ENCODE results near the gene ANKRD33B.

The ANKRD33B gene

DNA sequence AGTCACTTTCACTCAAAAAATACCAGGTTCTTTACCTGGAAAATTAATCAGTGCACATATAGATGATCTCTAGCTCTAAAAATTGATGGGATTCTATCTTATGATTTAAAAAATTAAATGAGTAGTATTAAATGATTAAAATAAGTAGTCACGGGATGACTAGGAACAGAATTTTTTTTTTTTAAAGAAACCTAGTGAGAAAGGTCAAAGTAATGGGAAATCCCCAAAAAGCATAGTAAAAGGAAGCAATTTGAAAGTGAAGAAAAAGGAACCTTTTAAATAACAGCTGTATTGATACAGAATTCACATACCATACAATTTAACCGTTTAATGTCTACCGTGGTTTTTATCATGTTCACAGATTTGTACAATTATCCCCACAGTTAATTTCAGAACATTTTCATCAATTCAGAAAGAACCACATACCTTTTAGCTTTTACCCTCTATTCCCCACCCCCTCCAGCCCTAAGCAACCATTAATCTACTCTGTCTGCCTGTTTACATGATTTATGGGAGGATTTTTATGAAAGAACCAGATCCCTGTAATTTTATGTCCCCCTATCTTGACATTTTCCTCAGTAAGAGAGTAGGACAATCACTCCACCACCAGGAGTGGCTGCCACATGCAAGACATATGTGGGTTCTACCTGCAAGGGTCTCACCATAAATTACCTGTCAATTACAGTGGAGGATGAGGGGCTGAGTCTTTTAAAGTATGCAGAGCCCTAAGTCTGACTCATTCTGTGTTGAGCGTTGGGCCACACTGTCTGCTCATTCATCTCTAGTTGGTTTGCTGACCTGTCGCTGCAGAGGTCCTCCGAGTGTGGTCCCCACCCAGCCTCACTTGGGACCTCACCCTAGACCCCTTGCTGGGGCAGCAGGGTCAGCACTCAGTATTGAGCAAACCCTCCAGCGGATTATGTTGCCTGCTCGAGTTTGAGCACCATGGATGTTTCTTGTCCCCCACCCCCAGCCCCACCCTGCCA is 16.0 kb downstream of the ANKRD33B start:
- DNase-seq (ENCODE audit: low read depth) = no peak

DNA sequence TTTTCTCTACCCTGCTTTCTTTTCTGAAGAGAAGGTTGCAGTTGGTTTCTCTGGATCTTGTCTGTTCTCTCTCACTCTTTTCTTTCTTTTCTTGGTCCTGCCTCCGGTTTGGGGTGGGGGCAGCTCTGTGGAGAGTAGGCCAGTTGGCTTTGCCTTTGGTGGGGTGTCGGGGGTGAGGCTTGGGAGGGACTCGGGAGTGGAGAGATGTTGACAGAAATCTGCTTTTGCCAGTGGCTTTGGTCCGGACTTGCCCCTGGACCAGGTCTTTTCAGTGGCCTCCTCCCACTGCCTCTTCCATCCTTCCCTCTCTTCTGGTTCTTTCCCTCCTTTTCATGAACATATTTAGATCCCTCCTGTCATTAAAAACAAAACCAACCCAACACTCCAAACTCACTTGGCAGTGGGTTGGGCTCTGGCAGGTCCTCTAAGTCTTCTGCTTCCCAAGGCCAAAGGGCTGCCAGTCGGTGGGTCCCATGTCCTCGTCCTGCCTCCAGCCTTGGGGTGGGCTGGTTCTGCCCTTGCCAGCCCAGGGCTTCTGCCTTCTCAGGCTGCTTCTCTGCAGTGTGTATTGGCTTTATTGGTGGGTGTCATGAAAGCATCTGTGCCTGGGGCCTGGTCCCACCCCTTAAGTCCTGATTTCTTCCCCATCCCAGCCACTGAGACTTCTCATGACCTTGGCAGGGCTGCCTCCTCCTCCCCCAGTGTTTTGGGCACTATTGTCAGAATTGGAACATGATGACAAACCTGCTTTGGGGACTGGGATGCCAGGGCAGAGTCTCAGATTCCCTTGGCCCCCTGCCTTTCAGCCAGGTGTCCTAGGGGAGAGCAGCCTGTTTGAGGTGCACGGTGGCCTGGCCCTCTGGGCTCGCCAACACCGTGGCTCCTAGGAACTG is 16.9 kb downstream of the ANKRD33B start:
- DNase-seq (ENCODE audit: low read depth) = no peak

DNA sequence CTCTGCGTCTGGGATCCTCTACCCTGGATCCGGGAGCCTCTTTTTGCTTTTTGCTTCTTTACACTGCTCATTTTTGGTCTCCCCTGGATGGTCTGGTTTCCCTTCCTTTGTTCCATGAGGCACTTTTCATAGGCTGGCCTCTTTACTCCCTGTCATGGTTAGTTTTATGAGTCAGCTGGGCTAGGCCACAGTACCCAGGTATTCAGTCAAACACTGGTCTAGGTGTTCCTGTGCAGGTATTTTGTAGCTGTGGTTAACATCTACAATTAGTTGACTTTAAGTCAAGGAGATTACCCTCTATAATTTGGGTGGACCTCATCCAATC is 17.5 kb downstream of the ANKRD33B start:
- no peak for DNase-seq (ENCODE audit: low read depth)

DNA sequence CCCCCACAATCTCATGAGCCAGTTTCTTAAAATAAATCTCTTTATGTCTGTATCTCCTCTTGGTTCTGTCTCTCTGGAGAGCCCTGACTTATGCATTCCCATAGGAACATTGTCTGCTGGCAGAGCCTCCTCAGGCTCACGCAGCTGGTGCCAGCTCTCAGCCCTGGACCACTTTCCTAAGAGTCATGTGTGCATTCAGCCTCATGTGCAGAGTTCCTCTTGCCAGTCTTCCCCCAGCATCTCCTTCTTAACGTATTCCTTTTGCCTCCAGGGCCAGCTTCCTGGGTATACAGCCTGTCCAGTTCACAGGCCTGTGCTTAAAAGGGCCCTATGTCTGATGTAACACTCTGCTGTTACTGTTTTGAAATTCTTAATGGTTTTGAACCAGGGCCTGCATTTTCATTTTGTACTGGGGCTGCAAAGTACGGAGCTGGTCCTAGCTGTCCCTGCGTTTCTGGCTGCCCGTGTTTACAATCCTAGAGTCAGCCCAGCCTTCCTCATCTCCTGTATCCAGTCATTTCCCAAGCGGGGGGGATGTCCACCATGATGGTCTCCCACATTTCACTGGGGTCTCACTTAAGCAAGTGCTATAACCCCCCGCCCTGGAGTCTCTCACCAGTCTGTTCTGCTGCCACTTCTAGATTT is 18.1 kb downstream of the ANKRD33B start:
- DNase-seq (ENCODE audit: low read depth) = no peak

DNA sequence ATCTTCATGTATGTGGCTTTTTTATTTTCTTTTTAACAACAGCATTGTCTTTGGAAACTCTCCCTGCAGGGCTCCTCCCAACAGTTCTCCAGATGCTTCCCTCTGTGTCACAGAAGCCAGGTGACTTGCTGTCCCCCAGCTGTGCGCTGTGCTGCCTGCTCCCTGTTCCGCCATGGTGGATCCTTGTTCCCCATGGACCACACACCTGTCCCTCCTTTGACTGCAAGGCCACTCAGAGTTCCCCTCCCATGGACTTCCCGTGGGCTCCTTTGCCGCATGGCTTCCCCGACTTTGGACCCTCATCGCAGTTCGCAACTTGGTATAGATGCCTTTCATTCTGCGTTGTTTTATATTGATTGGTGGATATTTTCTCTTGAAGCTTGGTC is 18.6 kb downstream of the ANKRD33B start:
- no peak for DNase-seq (ENCODE audit: low read depth)

DNA sequence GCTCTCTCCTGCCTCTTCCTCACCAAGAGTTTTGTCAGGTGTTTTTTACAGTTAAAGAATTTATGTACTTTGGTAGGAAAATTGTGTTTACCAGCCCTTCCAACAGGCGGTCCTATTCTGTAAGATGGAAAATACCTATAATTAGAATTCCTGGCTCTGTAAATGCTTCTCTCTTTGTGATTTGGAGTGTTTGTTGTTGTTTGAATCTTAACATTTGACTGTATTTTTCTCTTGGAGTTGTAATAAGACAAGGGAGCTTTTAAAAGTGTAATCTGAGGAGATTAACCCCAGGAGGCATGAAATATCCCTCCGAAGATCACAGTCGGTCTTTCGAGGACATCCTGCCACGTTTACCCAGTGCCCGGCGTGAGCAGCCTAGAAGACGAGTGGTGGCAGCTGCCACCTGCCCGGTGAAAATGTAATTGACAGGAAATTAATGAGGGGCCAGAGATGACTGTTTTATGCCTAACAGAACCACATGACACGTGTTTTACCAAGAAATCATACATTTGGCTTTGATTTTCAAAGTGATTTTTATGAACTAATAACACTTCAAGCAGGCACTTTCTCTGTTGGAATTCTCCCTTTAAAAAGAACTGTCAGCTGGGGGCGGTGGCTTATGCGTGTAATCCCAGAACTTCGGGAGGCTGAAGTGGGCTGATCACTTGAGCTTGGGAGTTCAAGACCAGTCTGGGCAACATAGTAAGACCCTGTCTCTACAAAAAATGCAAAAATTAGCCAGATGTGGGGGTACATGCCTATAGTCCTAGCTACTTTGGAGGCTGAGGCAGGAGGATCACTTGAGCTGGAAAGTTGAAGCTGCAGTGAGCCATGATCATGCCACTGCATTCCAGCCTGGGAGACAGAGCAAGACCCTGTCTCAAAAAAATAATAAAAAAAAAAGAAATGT is 20.0 kb downstream of the ANKRD33B start:
- DNase-seq (ENCODE audit: low read depth) = no peak

DNA sequence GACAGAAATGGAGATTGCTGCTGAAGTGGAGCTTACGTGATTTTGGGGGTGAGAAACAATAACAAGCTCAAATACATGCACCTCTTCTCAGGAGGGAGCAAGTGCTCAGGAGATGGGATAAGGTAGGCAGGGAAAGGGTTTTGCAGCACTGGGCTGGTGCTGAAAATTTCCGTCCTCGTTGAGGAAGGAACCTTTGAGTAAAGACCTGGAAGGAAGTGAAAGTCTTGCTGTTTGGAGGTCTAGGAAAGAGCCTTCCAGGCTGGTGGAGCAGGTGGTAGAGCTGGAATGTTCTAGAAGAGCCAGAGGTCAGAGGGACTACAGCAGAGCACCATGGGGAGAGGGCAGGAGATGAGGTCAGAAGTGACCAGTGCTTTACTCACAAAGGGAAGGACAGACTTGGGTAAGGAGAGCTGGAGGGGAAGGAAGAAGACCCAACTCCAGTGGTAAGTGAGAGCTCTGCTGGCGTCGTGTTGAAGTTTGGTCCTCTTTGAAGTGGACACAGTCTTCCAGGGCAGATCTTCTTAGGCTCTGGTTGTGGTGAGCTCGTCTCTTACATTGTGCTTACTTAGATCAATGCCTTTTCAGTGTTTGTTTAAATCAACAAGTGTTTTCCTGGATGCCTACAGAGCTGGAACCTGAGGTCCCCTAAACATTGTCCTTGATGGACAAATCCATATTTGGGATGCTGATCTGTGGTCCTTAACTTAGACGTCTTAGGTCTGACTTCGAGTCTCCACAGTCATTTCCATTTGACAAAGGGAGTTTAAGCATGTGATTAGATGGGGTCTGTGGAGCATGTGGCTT is 21.0 kb downstream of the ANKRD33B start:
- DNase-seq (ENCODE audit: low read depth) = no peak

DNA sequence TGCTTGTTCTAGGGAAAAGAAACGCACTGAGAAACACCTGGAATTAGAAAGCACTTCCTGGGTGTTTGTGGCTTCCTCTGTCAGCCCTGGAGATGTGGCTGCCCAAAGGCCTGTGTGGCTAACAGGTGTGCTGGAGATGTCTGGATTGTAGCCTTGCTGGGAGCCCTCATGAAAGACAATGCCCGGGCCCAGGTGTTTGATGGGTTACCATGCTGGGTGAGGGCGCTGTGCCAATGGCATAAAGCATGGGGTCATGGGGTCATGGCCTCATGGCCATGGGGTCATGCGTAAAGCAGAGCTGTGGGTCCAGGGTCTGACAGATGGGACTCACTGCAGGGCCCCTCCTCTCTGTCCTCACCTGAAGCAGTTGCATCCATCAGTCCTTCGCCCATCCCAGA is 21.6 kb downstream of the ANKRD33B start:
- DNase-seq (ENCODE audit: low read depth) = no peak

DNA sequence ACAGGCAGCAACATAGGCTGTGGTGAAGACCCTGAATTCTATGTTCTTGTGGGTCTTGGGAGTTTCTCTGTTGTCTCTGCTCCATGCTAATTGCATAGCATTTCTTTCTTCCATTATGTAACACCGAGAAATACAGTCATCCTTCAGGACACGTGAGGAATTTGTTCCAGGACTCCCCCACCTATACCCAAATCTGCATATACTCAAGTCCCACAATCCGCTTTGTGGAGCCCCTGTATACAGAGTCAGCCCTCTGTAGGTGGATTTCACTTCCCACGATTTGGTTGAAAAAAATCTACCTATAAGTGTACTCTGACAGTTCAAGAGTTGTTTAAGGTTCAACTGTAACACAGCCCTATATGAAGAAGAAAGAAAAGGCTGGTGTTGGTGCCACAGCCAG is 22.1 kb downstream of the ANKRD33B start:
- DNase-seq (ENCODE audit: low read depth) = no peak

DNA sequence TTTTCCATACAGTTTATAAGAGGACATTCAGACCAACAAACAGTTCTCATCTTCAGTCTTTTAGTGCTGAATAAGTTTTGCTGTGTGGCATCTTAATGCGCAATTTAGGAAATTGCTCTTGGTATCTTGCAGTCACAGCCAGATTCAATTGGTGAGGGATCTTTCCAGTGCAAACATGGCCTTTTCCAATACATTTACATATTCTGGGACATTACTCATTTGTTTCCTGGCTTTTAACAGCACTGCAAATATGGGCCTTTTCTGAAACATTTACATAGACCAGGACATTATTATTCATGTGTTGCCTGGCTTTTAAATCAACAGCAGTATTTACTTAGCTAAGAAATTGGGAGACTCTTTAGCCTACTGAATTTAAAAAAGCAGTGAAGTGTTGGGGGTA is 22.7 kb downstream of the ANKRD33B start:
- no peak for DNase-seq (ENCODE audit: low read depth)

DNA sequence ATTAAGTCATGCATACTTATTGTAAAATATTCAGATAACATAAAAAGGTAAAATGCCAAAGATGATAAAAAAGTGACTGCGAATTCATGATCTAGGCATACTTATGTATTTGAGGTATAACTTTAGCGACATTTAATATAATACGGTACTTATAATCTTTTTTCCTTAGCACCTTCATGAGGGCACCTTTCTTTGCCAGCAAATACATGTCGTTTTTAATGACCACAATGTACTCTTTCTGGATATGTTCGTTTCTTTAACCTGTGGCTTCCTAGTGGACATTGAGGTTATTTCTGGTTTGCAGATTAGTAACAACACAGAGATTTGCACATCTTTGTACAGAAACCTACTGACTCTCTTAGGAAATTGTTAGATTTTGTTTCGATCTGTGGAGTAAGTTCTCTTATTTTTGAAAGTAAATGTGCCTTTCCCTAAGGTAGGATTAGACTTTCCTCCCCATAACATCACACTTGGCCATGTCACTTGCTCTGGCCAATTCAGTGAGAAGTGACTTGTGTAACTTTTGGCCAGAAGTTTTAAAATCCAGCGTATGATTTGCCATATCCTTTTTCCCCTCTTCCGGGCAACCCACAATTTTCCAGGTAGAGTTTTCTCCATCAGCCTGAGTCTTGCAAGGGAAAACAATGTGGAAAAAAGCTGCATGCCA is 24.4 kb downstream of the ANKRD33B start:
- no peak for DNase-seq (ENCODE audit: low read depth)

DNA sequence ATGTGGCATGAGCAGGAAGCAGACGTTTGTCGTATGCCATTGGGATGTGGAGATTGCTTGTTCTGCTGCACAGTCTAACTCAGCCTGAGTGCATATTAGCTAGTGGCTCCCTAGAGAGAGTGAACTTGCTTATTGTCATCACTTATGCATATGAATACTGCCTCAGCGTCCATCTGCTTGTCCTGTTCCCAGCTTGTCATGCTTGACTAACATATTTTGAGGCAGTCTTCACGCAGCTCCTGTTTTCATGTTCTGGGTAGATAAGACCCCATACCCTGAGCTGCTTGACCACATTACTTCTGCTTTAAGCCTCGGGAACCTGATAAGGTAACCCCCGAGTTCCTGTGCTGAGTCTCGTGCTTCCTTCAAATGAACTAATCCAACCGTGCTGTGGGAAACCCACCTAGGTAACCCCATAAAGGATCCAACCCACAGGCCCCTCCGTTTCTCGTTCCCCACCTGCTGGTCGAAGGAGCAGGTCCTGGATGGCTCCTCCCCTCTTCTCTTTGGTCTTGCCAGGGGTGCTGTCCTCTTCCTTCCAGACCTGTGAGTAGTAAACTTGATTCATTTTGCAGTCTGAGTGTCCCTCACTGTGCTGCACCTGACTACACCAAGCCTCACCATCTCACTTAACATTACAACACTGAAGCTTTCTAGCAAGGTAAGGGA is 25.0 kb downstream of the ANKRD33B start:
- DNase-seq (ENCODE audit: low read depth) = no peak

DNA sequence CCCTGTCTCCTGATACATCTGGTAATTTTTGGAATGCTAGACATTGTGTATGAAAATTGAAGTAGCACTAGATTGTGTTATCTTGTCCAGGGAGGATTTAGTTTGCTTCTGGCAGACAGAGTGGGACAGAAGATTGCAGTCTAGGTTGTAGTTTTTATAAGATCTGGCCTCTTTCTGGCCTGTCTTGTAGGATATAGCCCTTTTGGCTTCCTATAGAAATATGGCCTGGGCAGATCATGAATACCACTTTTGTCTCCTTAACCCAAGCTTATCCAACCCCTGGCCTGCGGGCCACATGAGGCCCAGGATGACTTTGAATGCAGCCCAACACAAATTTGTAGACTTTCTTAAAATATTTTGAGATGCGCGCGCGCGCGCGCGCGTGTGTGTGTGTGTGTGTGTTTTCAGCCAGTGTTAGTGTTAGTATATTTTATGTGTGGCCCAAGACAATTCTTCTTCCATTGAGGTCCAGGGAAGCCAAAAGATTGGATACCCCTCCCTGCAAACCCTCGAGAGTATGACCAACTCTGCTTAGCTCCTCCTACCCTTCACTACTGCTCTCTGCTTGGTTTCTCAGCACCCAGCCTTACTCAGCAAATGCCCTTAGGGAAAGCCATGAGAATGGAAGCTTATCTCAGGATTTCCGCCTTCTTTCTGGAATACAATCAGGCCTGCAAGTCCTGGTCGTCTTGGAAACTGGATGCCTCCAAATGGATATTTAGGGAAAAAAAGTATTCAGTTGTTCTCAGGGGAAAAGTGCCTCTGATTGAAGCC is 26.5 kb downstream of the ANKRD33B start:
- no peak for DNase-seq (ENCODE audit: low read depth)

DNA sequence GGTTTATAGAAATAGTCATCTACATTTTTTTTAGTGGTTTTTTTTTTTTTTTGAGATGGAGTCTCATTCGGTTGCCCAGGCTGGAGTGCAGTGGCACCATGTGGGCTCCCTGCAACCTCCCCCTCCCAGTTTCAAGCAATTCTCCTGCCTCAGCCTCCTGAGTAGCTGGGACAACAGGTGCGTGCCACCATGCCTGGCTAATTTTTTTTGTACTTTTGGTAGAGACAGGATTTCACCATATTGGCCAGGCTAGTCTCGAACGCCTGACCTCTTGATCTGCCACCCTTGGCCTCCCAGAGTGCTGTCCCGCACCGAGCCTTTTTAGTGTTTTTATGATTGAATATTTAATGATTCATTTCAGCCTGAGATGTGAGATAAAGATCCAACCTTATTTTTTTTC is 27.3 kb downstream of the ANKRD33B start:
- DNase-seq (ENCODE audit: low read depth) = no peak

DNA sequence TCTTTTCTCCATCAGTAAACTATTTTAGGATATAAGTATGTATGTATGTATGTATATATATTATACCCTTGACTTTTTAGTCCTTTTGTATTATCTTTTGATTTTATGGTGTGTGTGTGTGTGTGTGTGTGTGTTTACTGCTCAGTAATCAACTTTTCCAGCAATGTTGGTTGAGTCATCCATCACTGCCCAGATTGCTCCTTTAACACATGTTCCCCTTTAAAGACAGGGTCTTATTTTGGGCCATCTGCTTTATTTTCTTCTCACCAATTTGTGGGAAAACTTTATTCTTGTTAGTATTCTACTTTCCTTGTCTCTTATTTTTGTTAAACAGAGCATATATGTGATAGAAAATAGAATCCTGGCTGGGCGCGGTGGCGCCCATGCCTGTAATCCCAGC is 28.1 kb downstream of the ANKRD33B start:
- DNase-seq (ENCODE audit: low read depth) = no peak

DNA sequence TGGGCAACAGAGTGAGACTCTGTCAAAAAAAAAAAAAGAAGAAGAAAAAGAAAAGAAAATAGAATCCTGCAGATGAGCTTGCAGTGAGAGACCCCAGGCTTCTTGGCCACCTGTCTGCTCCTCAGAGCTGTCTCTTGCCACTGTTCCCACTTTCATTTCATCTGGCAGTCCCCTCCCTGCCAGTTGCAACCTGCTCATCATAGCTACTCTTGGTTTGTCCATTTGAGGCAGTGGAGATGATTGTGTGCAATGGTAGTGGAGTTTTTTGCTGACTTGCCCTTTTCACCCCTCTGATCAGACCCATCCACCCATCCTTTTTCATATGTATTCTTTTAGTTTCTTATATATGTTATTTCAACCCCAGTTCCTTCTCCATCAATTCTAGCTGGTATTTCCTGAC is 28.7 kb downstream of the ANKRD33B start:
- DNase-seq (ENCODE audit: low read depth) = no peak

DNA sequence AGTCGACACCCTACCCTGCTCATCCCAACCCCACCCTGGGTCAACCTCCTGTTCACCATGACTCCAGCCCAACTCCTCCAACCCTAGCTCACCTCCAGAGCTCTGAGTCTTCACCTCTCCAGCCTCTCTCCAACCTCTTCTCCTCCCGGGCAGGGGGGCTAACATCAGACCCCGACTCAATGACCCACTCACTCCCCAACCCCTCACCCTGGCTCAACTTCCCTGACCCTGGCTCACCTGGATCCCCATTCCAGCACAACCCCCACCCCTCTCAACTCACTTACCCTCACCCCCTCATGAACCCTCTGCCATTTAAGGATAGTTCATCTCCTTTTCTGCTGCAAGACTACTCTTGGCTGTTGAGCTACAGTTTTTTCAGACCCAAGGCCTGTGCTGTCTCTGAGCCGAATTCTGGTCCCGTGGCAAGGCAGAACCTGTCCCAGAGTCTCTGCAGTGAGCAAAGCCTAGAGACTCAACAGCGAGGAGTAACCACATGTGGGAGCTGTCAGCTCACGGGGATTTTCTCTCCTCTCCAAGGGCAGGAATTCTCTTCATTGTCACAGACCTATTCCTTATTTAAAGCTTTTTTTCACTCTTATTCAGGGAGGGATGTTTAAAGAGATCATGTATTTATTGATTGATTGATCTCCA is 29.8 kb downstream of the ANKRD33B start:
- no peak for DNase-seq (ENCODE audit: low read depth)

DNA sequence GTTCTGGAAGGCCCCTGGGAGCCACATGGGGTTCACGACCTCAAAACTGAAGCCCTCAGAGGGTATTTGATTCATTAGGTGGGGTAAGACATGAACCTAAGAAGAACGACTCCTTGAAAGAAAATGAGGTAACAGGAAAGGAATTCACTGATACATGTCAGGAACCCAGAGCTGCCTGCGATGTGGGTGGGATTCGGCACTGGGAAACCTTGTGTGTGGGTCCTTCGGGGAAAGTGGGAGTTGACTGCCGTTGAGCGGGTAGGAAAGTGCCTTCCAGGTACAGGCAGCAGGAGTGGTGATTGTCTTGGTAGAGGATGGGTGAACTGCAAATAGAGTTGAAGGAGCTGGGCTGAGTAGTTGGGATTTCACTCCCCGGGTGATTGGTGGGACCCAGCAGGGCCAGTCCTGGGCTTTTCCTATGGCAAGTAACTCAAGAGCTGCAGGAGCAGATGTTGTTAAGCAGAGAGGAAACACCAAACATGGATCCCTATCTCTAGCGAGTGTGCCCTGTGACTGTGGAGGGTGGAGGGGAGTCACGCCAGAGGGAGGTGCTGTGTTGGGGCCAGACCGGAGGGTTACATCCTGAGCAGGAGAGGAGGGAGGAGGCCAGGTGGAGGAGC is 30.8 kb downstream of the ANKRD33B start:
- DNase-seq (ENCODE audit: low read depth) = no peak

Data from activated T-cell treated with anti-CD3 and anti-CD28 coated beads for 1 hour (primary cell).